ENCODE data around the gene WASF3. TPM values are rescaled to one million over a fixed set of nuclear protein-coding genes. Genes with fewer than 3 reads are reported as not detected.

The WASF3 gene
- total and polyA plus RNA-seq, 10 of the 15 experiments (the other 5 are each of a cell fraction or from before 2014, with no cell fraction given) = under 0.01 to 0.10 (median 0.01) TPM; not detected in 7

- TF ChIP-seq MYC (IDR thresholded peaks at IDR 0.05; ENCODE audit: insufficient read depth, insufficient read length, insufficient replicate concordance, low read length, severe bottlenecking) (no peak), ATF7 (IDR thresholded peaks at IDR 0.05; ENCODE audit: low read depth) (no peak), ZNF622 (IDR thresholded peaks at IDR 0.05) (no peak), TBL1XR1 (IDR thresholded peaks at IDR 0.05; ENCODE audit: low read depth, low read length) (no peak), RFX5 (IDR thresholded peaks at IDR 0.05; ENCODE audit: low read depth, low read length) (no peak), BRCA1 (IDR thresholded peaks at IDR 0.05; ENCODE audit: low read depth, low read length) (no peak), RB1 (IDR thresholded peaks at IDR 0.05; ENCODE audit: borderline replicate concordance) (no peak), SREBF2 (IDR thresholded peaks at IDR 0.05; ENCODE audit: low read length) (no peak), BMI1 (IDR thresholded peaks at IDR 0.05; ENCODE audit: borderline replicate concordance) (no peak), ZNF24 (IDR thresholded peaks at IDR 0.05) (no peak), ZZZ3 (IDR thresholded peaks at IDR 0.05; ENCODE audit: control insufficient read depth, insufficient read length, low read depth) (no peak), NFYA (IDR thresholded peaks at IDR 0.05; ENCODE audit: borderline replicate concordance, low read depth, low read length) (no peak)
Observed at GRCh38 chr13:26531742-26532141, 25.7 kb upstream of the WASF3 start (continued).

- ATAC-seq (no peak), FAIRE-seq (no peak), DNase-seq (ENCODE audit: low read depth, low spot score) (no peak)
- Histone ChIP-seq H3K27me3 (replicated peaks in 1 of 2; ENCODE audit: control insufficient read depth in 2 of 2, insufficient read depth in 2 of 2, low read length in 1 of 2) (no peaks in the 10 kb centered on the region), H3K4me2 (ENCODE audit: control insufficient read depth, insufficient read depth) (no peak overlapping the region), H3K4me1 (ENCODE audit: control insufficient read depth, insufficient read depth, low read length) (no peaks in the 10 kb centered on the region), H3K36me3 (ENCODE audit: control insufficient read depth in 2 of 2, insufficient read depth in 2 of 2, low read length in 1 of 2) (no peaks in the 10 kb centered on the region), H3K9me3 (replicated peaks; ENCODE audit: control insufficient read depth, insufficient read depth, low read length) (no peaks in the 10 kb centered on the region), H3K9ac (ENCODE audit: control insufficient read depth, insufficient read depth, low read length) (no peak overlapping the region), H3K4me3 (no peak overlapping the region), H3K79me2 (ENCODE audit: control insufficient read depth, insufficient read depth, low read length) (no peaks in the 10 kb centered on the region), H4K20me1 (ENCODE audit: control insufficient read depth, insufficient read depth) (no peaks in the 10 kb centered on the region), H3K27ac (ENCODE audit: control insufficient read depth, insufficient read depth) (no peak overlapping the region), H2AFZ (ENCODE audit: control insufficient read depth, low read depth, low read length) (no peak overlapping the region)
- RAD21 ChIA-PET (ENCODE audit: unreplicated experiment) = no interaction called here
- intact Hi-C loops (cut with micrococcal nuclease; ENCODE audit: unreplicated experiment) = no loop called here
- in situ Hi-C loops (cut with MboI) = no loop called here
- TF ChIP-seq NFIC (IDR thresholded peaks at IDR 0.05; ENCODE audit: low read depth, low read length) (no peak), RCOR1 (conservative IDR thresholded peaks at IDR 0.05; ENCODE audit: low read depth, low read length) (no peak), ETV6 (conservative IDR thresholded peaks at IDR 0.05 in 1 of 2, IDR thresholded peaks at IDR 0.05 in 1 of 2; ENCODE audit: borderline replicate concordance in 1 of 2, low read depth in 1 of 2) (no peak), MAX (IDR thresholded peaks at IDR 0.05; ENCODE audit: low read depth, low read length) (no peak), USF2 (IDR thresholded peaks at IDR 0.05; ENCODE audit: borderline replicate concordance, low read depth, low read length) (no peak), ZNF207 (IDR thresholded peaks at IDR 0.05; ENCODE audit: borderline replicate concordance) (no peak), BHLHE40 (IDR thresholded peaks at IDR 0.05; ENCODE audit: borderline replicate concordance in 1 of 2, low read depth in 2 of 2, low read length in 1 of 2) (no peak), ZNF217 (IDR thresholded peaks at IDR 0.05) (no peak), POU2F2 (IDR thresholded peaks at IDR 0.05; ENCODE audit: borderline replicate concordance, low read depth, low read length) (no peak)
- WGBS (ENCODE audit: insufficient coverage, insufficient replicate concordance, low lambda C conversion rate, missing lambda C conversion rate) = 19% methylated on average over 9 of the region's 9 CpGs
- BruUV-seq (replicated peaks) = no TSS peak
- POLR2A ChIA-PET = no interaction called here
- CTCF ChIA-PET = no interaction called here
- SMC1A ChIA-PET (ENCODE audit: uncharacterized antibody, unreplicated experiment) = no interaction called here
Observed at GRCh38 chr13:26534036-26534726, 23.3 kb upstream of the WASF3 start.
